Astrocyte (in vitro differentiated cells and primary cell): Measurements from ENCODE around the gene ZFAND2A. TPM values are rescaled to one million over a fixed set of nuclear protein-coding genes. Genes with fewer than 3 reads are reported as not detected.

ENCODE experiments used
- DNase-seq: peaks from one replicate; pipeline ENCODE4 v3.0.0-alpha.2; 2010; ENCODE audit warnings: low read depth
- FAIRE-seq: peaks from 2 replicates; lab custom pipeline; 2011; peaks lifted over from hg19 to GRCh38; lab: Jason Lieb, UNC
- H2AFZ ChIP-seq: 2 replicates; pipeline ENCODE4 v1.6.0; 2012; ENCODE audit warnings: low read depth, low read length, inconsistent platforms
- H3K27ac ChIP-seq: 2 replicates; pipeline ENCODE4 v1.5.1; 2011; ENCODE audit warnings: low read depth, low read length, inconsistent platforms
- H3K27me3 ChIP-seq: 2 replicates; pipeline ENCODE4 v1.6.0; 2011; ENCODE audit warnings: low read length, inconsistent platforms; ENCODE audit not compliant: insufficient read depth
- H3K36me3 ChIP-seq: 2 replicates; pipeline ENCODE4 v1.5.1; 2011; ENCODE audit warnings: low read length, inconsistent platforms; ENCODE audit not compliant: insufficient read depth
- H3K4me1 ChIP-seq: 2 replicates; pipeline ENCODE4 v1.5.1; 2011; ENCODE audit warnings: low read length, inconsistent platforms; ENCODE audit not compliant: insufficient read depth
- H3K4me2 ChIP-seq: 2 replicates; pipeline ENCODE4 v1.6.0; 2012; ENCODE audit warnings: low read length, inconsistent platforms
- H3K4me3 ChIP-seq: 2 replicates; pipeline ENCODE4 v1.5.1; 2011; ENCODE audit warnings: low read depth, mild to moderate bottlenecking, low read length, inconsistent platforms; ENCODE audit not compliant: insufficient read depth
- H3K79me2 ChIP-seq: 2 replicates; pipeline ENCODE4 v1.6.0; 2012; ENCODE audit warnings: mild to moderate bottlenecking, low read length, inconsistent platforms; ENCODE audit not compliant: insufficient read depth
- H3K9ac ChIP-seq: 2 replicates; pipeline ENCODE4 v1.6.0; 2012; ENCODE audit warnings: mild to moderate bottlenecking, low read length, inconsistent platforms
- H3K9me3 ChIP-seq: 2 replicates; pipeline ENCODE4 v1.5.1; 2012; ENCODE audit warnings: low read depth, mild to moderate bottlenecking, low read length, inconsistent platforms; ENCODE audit not compliant: insufficient read depth
- H4K20me1 ChIP-seq: 2 replicates; pipeline ENCODE4 v1.6.0; 2012; ENCODE audit warnings: low read length, inconsistent platforms; ENCODE audit not compliant: insufficient read depth
- H3K27ac Mint-ChIP-seq: one replicate; pipeline ENCODE4 v1.8.0; 2021; ENCODE audit warnings: mild to moderate bottlenecking, mixed read lengths; ENCODE audit not compliant: unreplicated experiment
- H3K27me3 Mint-ChIP-seq: one replicate; pipeline ENCODE4 v1.8.0; 2021; ENCODE audit warnings: low read depth, mixed read lengths; ENCODE audit not compliant: unreplicated experiment
- H3K36me3 Mint-ChIP-seq: one replicate; pipeline ENCODE4 v1.8.0; 2021; ENCODE audit warnings: low read depth, mixed read lengths; ENCODE audit not compliant: unreplicated experiment
- H3K4me1 Mint-ChIP-seq: one replicate; pipeline ENCODE4 v1.8.0; 2021; ENCODE audit warnings: low read depth, mixed read lengths; ENCODE audit not compliant: unreplicated experiment
- H3K4me3 Mint-ChIP-seq: one replicate; pipeline ENCODE4 v1.8.0; 2021; ENCODE audit warnings: mild to moderate bottlenecking, moderate library complexity, mixed read lengths; ENCODE audit not compliant: unreplicated experiment
- H3K9me3 Mint-ChIP-seq: one replicate; pipeline ENCODE4 v1.8.0; 2021; ENCODE audit warnings: mild to moderate bottlenecking, mixed read lengths; ENCODE audit not compliant: unreplicated experiment
- EZH2 ChIP-seq: IDR thresholded peaks from 2 replicates; pipeline ENCODE4 v1.6.1; 2012; ENCODE audit warnings: mild to moderate bottlenecking, low read length, inconsistent platforms; ENCODE audit not compliant: insufficient read depth
- total RNA-seq: library from RNA; stranded (reverse); gene quantifications from 2 replicates; pipeline ENCODE4 v1.2.1, GENCODE V29; 2021
- TF ChIP-seq, protein P1 (sequence below): IDR thresholded peaks from 2 replicates; pipeline ENCODE4 v1.5.1; 2011; ENCODE audit warnings: low read depth, mild to moderate bottlenecking, inconsistent platforms, low read length, moderate library complexity; ENCODE audit not compliant: insufficient read depth

Gene ZFAND2A
- total RNA-seq, 1 donor from 2014 or later: 45.5 TPM

GRCh38 chr7:1131471-1132265 is 28.3 kb downstream of the ZFAND2A start:
- Histone ChIP-seq H2AFZ (no peak overlapping the region), H3K4me2 (no peak overlapping the region), H3K4me3 (no peak overlapping the region), H3K79me2 (peaks cover 15% of the 10 kb centered on the region), H3K9me3 (no peaks in the 10 kb centered on the region), H3K36me3 (peaks cover 2% of the 10 kb centered on the region), H3K27ac (no peak overlapping the region), H3K9ac (no peak overlapping the region), H3K27me3 (no peaks in the 10 kb centered on the region), H4K20me1 (peaks cover 10% of the 10 kb centered on the region), H3K4me1 (peaks cover under 1% of the 10 kb centered on the region)
- FAIRE-seq: no peak
- no peaks in the 10 kb centered on the region for H3K27me3 Mint-ChIP-seq
- no peak overlapping the region for H3K27ac Mint-ChIP-seq
- no peaks in the 10 kb centered on the region for H3K9me3 Mint-ChIP-seq
- H3K36me3 Mint-ChIP-seq: peaks cover 15% of the 10 kb centered on the region
- peaks cover 1% of the 10 kb centered on the region for H3K4me1 Mint-ChIP-seq
- no peak for DNase-seq
- TF ChIP-seq, protein P1, sequence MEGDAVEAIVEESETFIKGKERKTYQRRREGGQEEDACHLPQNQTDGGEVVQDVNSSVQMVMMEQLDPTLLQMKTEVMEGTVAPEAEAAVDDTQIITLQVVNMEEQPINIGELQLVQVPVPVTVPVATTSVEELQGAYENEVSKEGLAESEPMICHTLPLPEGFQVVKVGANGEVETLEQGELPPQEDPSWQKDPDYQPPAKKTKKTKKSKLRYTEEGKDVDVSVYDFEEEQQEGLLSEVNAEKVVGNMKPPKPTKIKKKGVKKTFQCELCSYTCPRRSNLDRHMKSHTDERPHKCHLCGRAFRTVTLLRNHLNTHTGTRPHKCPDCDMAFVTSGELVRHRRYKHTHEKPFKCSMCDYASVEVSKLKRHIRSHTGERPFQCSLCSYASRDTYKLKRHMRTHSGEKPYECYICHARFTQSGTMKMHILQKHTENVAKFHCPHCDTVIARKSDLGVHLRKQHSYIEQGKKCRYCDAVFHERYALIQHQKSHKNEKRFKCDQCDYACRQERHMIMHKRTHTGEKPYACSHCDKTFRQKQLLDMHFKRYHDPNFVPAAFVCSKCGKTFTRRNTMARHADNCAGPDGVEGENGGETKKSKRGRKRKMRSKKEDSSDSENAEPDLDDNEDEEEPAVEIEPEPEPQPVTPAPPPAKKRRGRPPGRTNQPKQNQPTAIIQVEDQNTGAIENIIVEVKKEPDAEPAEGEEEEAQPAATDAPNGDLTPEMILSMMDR: no peak
- TF ChIP-seq EZH2: no peak
- H3K4me3 Mint-ChIP-seq: no peak overlapping the region

DNA sequence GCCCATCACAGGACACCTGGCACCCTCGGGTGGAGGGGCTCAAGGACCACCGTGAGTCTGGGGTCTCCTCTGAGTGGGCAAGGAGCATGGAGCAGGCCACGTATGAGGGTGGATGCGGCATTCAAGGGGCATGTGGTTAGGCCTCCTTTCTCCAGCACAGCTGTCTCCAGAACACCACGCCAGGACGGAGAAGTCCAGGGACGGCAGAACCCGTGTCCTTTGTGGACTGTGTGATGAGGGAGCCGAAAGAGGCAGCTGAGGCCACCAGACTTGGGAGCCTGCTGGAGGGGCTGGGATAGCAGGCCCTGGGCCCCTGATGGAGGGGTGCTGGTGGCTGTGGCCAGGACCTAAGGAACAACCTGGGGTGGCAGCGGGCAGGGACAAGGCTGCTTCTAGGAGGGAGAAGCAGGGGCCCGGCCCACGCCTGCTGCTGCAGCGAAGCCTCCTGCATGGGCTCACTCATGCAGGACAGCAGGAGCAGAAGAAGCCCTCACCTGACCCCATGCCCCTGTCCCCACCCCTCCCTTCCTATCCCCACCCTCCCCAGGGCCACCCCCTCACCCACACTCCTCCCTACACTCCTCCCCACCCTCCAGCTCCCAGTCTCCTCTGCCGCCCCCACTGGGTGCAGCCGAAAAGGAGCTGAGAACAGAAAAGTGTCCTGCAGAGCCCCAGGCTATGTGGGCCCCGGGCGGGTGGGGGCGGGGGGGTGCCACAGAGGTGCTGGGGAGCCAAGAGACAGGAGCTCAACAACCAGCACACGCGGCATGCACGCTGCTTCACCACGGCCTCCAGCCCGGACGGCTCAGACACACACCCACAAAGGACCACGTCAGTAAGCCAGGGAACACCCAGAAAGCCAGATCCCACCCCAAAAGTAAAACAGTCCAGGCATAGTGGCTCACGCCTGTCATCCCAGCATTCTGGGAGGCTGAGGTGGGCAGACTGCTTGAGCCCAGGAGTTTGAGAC is 29.7 kb downstream of the ZFAND2A start:
- DNase-seq: no peak
- no peak overlapping the region for H3K27ac Mint-ChIP-seq

More for the DNA sequence above, 29.7 kb downstream of the ZFAND2A start:
- H3K4me1 Mint-ChIP-seq: no peaks in the 10 kb centered on the region
- Histone ChIP-seq H3K9ac (no peak overlapping the region), H3K36me3 (peaks cover 5% of the 10 kb centered on the region), H3K4me2 (no peak overlapping the region), H4K20me1 (peaks cover 8% of the 10 kb centered on the region), H3K4me1 (no peaks in the 10 kb centered on the region), H2AFZ (no peak overlapping the region), H3K4me3 (no peak overlapping the region), H3K27me3 (no peaks in the 10 kb centered on the region), H3K27ac (no peak overlapping the region), H3K9me3 (no peaks in the 10 kb centered on the region), H3K79me2 (peaks cover 13% of the 10 kb centered on the region)
- no peaks in the 10 kb centered on the region for H3K27me3 Mint-ChIP-seq
- FAIRE-seq: no peak
- TF ChIP-seq, protein P1: no peak
- no peak for TF ChIP-seq EZH2
- H3K9me3 Mint-ChIP-seq: no peaks in the 10 kb centered on the region
- H3K36me3 Mint-ChIP-seq: peaks cover 18% of the 10 kb centered on the region
- no peak overlapping the region for H3K4me3 Mint-ChIP-seq
